PFSK-1 (cell line): ENCODE measurements around the gene ABCB1.

Experiments used
- REST ChIP-seq, 2 experiments: IDR thresholded peaks; 2 replicates each; pipeline versions ENCODE4 v1.6.1 to v1.8.0; 2011 to 2012; ENCODE audit warnings: low read depth in 2 of 2, low read length in 2 of 2, control low read depth in 1 of 2, inconsistent platforms in 1 of 2, mild to moderate bottlenecking in 1 of 2, moderate library complexity in 1 of 2; ENCODE audit not compliant: insufficient read depth in 1 of 2
- SIN3A ChIP-seq: IDR thresholded peaks from 2 replicates; pipeline ENCODE4 v1.6.1; 2012; ENCODE audit warnings: mild to moderate bottlenecking, low read length, moderate library complexity, borderline replicate concordance; ENCODE audit not compliant: insufficient read depth
- TAF1 ChIP-seq: IDR thresholded peaks from 2 replicates; pipeline ENCODE4 v1.6.1; 2012; ENCODE audit warnings: low read length, control low read depth, borderline replicate concordance; ENCODE audit not compliant: insufficient read depth

DNA sequence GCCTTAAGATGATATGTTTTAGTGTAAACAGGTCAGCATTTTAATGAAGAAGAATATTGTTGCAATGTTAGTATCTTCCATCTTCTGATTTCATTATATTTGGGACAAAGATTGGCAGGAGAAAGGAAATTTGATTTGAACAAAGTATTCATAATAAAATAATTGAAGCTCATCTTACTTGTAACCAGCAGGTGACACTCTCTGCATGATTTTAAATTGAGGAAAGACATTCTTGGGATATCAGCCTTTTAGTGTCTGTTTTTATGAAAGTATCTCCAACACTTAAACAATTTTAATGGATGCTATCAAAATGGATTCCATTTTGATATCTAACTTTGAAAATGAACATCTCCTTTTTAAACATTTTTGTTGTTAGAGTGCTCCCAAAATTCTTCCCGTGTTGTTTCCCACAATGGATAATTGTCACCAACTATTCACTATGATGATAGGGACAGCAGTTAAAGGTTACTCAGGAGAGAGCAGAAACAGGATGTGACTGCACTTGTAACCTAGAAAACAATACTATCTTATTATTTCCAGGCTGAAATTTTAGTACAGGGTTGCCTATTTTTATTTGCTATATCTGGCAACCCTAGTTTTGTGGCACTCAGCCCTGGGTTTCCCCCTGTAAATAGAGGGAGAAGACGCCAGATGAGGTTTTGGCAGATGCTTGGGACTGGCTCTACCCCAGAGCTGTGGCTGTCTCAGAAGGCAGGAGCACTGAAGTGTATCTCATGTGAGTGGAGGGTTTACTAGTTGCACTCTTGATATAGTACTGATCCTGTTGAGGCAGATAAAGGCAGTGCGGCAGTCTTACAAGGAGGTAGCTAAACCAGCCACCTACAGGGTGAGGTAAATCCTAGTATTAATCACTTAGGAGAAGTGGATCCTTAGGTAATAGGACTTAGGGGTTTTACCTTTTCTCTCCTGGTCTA lies 94.2 kb downstream of the ABCB1 start:
- TF ChIP-seq REST (IDR thresholded peaks at IDR 0.05; ENCODE audit: insufficient read depth in 1 of 2, low read depth in 2 of 2, low read length in 2 of 2): no peak
- TF ChIP-seq TAF1: no peak
- no peak for TF ChIP-seq SIN3A
